ENCODE data around the gene NSG1.

GRCh38 chr4:4388836-4389575 is 2.1 kb downstream of the NSG1 start:
- TF ChIP-seq, protein P1, sequence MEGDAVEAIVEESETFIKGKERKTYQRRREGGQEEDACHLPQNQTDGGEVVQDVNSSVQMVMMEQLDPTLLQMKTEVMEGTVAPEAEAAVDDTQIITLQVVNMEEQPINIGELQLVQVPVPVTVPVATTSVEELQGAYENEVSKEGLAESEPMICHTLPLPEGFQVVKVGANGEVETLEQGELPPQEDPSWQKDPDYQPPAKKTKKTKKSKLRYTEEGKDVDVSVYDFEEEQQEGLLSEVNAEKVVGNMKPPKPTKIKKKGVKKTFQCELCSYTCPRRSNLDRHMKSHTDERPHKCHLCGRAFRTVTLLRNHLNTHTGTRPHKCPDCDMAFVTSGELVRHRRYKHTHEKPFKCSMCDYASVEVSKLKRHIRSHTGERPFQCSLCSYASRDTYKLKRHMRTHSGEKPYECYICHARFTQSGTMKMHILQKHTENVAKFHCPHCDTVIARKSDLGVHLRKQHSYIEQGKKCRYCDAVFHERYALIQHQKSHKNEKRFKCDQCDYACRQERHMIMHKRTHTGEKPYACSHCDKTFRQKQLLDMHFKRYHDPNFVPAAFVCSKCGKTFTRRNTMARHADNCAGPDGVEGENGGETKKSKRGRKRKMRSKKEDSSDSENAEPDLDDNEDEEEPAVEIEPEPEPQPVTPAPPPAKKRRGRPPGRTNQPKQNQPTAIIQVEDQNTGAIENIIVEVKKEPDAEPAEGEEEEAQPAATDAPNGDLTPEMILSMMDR (IDR thresholded peaks at IDR 0.05), result no peak
- TF ChIP-seq EP300 (IDR thresholded peaks at IDR 0.05), result no peak
- TF ChIP-seq POLR2A (IDR thresholded peaks at IDR 0.05), result no peak
- no peak for TF ChIP-seq POLR2AphosphoS5 (IDR thresholded peaks at IDR 0.05)

Data from sigmoid colon (tissue), 4 donors.